Loucy (cell line): ENCODE results near the gene MRNIP.

Source experiments
- H2AFZ ChIP-seq: fragments of 200-600 bp; sonication (generic); 2 replicates; pipeline ENCODE4 v1.6.0; 2016; ENCODE audit warnings: antibody characterized with exemption, mild to moderate bottlenecking, low read length, moderate library complexity
- H3F3A ChIP-seq: fragments of 200-600 bp; 2 replicates; pipeline ENCODE4 v1.6.0; 2016; ENCODE audit warnings: antibody characterized with exemption, low read depth, mild to moderate bottlenecking
- H3K27me3 ChIP-seq: fragments of 200-600 bp; sonication (generic); 2 replicates; pipeline ENCODE4 v1.6.1; 2014; ENCODE audit warnings: low read length, mild to moderate bottlenecking; ENCODE audit not compliant: insufficient read depth, poor library complexity, severe bottlenecking
- H3K36me3 ChIP-seq: fragments of 200-600 bp; sonication (generic); 2 replicates; pipeline ENCODE4 v1.6.1; 2016; ENCODE audit warnings: low read length; ENCODE audit not compliant: insufficient read depth
- H3K4me1 ChIP-seq: fragments of 200-600 bp; sonication (generic); 2 replicates; pipeline ENCODE4 v1.5.1; 2014; ENCODE audit warnings: low read length, mild to moderate bottlenecking; ENCODE audit not compliant: insufficient read depth, poor library complexity, severe bottlenecking
- H3K4me2 ChIP-seq: fragments of 200-600 bp; sonication (generic); 2 replicates; pipeline ENCODE4 v1.6.0; 2014; ENCODE audit warnings: antibody characterized with exemption, low read length, low read depth, mild to moderate bottlenecking; ENCODE audit not compliant: poor library complexity, severe bottlenecking
- H3K4me3 ChIP-seq: fragments of 200-600 bp; sonication (generic); 2 replicates; pipeline ENCODE4 v1.5.1; 2014; ENCODE audit warnings: low read length, mild to moderate bottlenecking, mixed read lengths; ENCODE audit not compliant: poor library complexity, severe bottlenecking
- H3K79me2 ChIP-seq: fragments of 200-600 bp; sonication (generic); 2 replicates; pipeline ENCODE4 v1.6.1; 2014; ENCODE audit warnings: low read length; ENCODE audit not compliant: insufficient read depth
- H3K9ac ChIP-seq: fragments of 200-600 bp; sonication (generic); 2 replicates; pipeline ENCODE4 v1.6.0; 2014; ENCODE audit warnings: mild to moderate bottlenecking, low read depth, low read length, moderate library complexity; ENCODE audit not compliant: poor library complexity, severe bottlenecking
- H3K9me2 ChIP-seq: fragments of 200-600 bp; sonication (generic); replicated peaks from 2 replicates; pipeline ENCODE4 v1.6.1; 2016; ENCODE audit warnings: low read depth, low read length, mixed read lengths
- H3K9me3 ChIP-seq: fragments of 200-600 bp; sonication (generic); 2 replicates; pipeline ENCODE4 v1.6.1; 2014; ENCODE audit warnings: mild to moderate bottlenecking, antibody characterized with exemption, low read length, low read depth; ENCODE audit not compliant: insufficient read depth
- H4K20me1 ChIP-seq: fragments of 200-600 bp; sonication (generic); 2 replicates; pipeline ENCODE4 v1.6.0; 2014; ENCODE audit warnings: antibody characterized with exemption, low read length, mild to moderate bottlenecking; ENCODE audit not compliant: insufficient read depth, poor library complexity, severe bottlenecking
- CTCF ChIP-seq: fragments of 200-600 bp; sonication (generic); conservative IDR thresholded peaks from 2 replicates; pipeline ENCODE4 v1.5.1; 2014; ENCODE audit warnings: mild to moderate bottlenecking, antibody characterized with exemption, low read length
- EZH2phosphoT487 ChIP-seq: fragments of 200-600 bp; IDR thresholded peaks from 2 replicates; pipeline ENCODE4 v1.6.1; 2018; ENCODE audit warnings: antibody characterized with exemption, mild to moderate bottlenecking, moderate library complexity, borderline replicate concordance

Gene MRNIP

GRCh38 chr5:179904463-179905160 is 46.0 kb upstream of the MRNIP start:
- Histone ChIP-seq H3K36me3 (no peaks in the 10 kb centered on the region), H3F3A (no peaks in the 10 kb centered on the region), H2AFZ (no peak overlapping the region), H3K4me2 (peak overlapping the region; percentile 81), H4K20me1 (no peaks in the 10 kb centered on the region), H3K27me3 (no peaks in the 10 kb centered on the region), H3K4me3 (no peak overlapping the region), H3K9me2 (no peaks in the 10 kb centered on the region), H3K4me1 (peaks cover 11% of the 10 kb centered on the region), H3K79me2 (peaks cover 28% of the 10 kb centered on the region), H3K9me3 (no peaks in the 10 kb centered on the region), H3K9ac (no peak overlapping the region)
- no peak for TF ChIP-seq CTCF
- TF ChIP-seq EZH2phosphoT487, result no peak

DNA sequence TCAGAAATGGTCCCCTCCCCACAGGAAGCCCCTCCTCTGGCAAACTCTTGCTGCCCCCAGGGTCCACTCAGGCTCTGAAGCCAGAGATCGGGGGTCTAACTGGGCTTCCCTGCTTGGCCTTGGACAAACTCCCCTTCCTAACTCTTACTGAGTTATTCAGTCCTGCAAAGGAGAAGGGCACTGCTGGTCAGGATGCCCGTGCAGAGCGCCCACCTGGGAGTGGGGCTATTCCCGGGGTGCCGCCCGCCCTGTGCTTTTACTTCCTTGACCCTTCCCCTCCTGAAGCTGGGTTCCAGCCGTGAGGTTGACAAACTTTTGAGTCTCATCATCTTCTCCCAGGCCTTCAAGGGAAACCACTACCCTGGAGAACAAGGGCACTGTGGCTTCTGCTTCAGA is 44.1 kb upstream of the MRNIP start:
- H4K20me1 ChIP-seq, result no peaks in the 10 kb centered on the region
- H2AFZ ChIP-seq, result no peak overlapping the region
- no peak overlapping the region for H3K9ac ChIP-seq
- H3K9me2 ChIP-seq, result no peaks in the 10 kb centered on the region
- no peak overlapping the region for H3K4me2 ChIP-seq
- peaks cover 11% of the 10 kb centered on the region for H3K4me1 ChIP-seq
- no peak for TF ChIP-seq EZH2phosphoT487
- TF ChIP-seq CTCF, result no peak
- no peaks in the 10 kb centered on the region for H3F3A ChIP-seq
- no peaks in the 10 kb centered on the region for H3K9me3 ChIP-seq
- H3K4me3 ChIP-seq, result no peak overlapping the region
- H3K27me3 ChIP-seq, result no peaks in the 10 kb centered on the region
- peaks cover 5% of the 10 kb centered on the region; the same call in 1 of the 2 replicates for H3K36me3 ChIP-seq
- H3K79me2 ChIP-seq, result peaks cover 28% of the 10 kb centered on the region

DNA sequence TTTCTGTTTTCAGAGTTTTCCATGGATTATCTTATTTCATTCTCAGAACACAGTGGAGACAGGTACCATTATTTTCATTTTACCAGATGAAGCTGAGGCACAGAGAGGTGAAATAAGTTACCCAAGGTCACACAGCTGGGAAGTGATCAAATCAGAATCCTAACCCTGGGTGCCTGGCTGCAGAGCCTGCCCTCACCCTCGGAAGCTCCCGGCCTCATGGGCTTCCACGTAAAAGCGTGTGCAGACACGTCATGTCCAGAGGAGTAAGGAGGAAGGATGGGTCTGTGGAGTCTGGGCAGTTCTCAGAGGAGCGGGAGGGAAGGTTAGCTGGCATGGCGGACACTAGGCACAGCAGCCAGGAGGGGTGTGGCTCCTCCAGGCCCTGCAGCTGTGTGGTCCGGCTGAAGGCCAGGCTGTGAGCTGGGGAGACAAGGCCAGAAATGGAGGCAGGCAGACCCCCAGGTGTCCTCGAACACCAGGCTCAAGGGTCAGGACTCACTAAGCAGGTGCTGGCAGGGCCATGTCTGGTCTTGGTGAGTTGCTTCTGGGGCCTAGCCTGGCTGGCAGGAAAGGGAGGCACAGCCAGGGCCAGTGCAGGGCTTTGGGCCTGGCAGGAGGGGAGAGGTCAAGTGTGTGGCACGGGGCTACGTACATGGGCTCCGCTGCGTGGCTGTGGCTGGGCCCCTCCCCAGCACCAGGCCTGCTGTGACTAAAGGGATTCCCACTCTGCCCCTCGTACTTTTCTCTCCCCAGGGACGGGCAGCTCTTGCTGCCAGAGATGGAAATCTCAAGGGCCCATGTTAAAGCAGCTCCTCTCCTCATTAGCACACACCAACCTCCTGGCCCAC is 43.5 kb upstream of the MRNIP start:
- Histone ChIP-seq H3K9me3 (no peaks in the 10 kb centered on the region), H3K4me1 (peaks cover 11% of the 10 kb centered on the region), H3K9ac (no peak overlapping the region), H3K36me3 (peaks cover 9% of the 10 kb centered on the region; the same call in 1 of the 2 replicates), H2AFZ (no peak overlapping the region), H3K4me3 (no peak overlapping the region), H3K9me2 (no peaks in the 10 kb centered on the region), H3F3A (no peaks in the 10 kb centered on the region), H3K27me3 (no peaks in the 10 kb centered on the region), H3K4me2 (no peak overlapping the region), H3K79me2 (peaks cover 27% of the 10 kb centered on the region), H4K20me1 (no peaks in the 10 kb centered on the region)
- TF ChIP-seq CTCF (no peak), EZH2phosphoT487 (no peak)
